C4-2B (cell line): Measurements from ENCODE around the gene PLA2G4F.

Experiments
- CTCF ChIP-seq: fragments of 450-650 bp; conservative IDR thresholded peaks from 2 replicates; pipeline ENCODE4 v1.5.1; 2017; ENCODE audit warnings: mild to moderate bottlenecking
- ZFX ChIP-seq: fragments of 450-650 bp; IDR thresholded peaks from 2 replicates; pipeline ENCODE4 v1.6.1; 2017

GRCh38 chr15:42163291-42163690 lies 6.9 kb upstream of the PLA2G4F start:
- no peak for TF ChIP-seq CTCF
- TF ChIP-seq ZFX = no peak
